Measurements from ENCODE around the gene HNRNPUL2. TPM values are rescaled to one million over a fixed set of nuclear protein-coding genes. Genes with fewer than 3 reads are reported as not detected.
"Not testable (repeated sequence)": the region's sequence is repeated elsewhere in the genome, so short reads cannot be mapped to it uniquely, and the experiment has no call there.

HNRNPUL2 gene
- total RNA-seq: 35.8 TPM
- long read RNA-seq, full-length matches to known transcripts: 2 of 4 reads
- long read RNA-seq, partial matches to known transcripts: 1 of 4 reads
- long read RNA-seq, other reads (novel, unspliced or antisense): 1 of 4 reads

DNA sequence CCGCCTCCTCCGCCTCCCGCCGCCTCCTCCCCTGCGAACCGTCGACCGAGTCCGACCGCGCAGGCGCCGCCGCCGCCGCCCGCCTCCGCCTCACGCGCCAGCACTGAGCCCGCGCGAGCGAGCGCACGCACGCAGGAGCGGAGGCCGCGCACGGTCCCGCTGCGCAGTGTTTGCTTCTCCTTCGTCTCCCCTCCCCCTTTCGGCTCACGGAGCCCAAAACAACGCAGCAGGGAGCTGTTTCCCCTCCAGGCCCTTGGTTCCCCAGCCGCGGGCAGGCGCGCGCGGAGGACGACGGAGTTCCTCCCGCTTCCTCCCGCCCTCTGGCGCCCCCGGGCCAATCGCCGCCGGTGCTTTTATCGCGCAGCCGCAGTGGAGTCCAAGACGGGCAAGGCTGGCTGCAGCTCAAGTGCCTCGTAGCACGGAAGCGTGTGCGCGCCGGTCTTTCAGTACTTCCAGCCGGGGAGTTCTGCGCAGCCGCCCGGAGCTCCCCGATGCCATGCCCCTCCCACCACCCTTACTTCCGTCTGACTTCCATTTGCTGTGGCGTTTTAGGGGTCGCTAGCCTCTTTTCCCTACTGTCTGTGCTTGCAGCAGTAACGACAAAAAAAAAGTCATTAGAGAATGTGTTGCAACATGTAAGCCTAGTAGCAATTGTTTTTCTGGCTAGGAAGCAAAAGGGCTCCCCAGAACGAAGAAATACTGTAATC lies at the start of gene HNRNPUL2:
Gene HNRNPUL2, minus strand, starts transcription at position 293 of the 707 bp plus-strand sequence. CDS start 301 bp downstream, outside the sequence.
- DNase-seq: peak; percentile 99
- intact Hi-C loops (cut with micrococcal nuclease): no loop called here
- ATAC-seq: peak; percentile 93

DNA sequence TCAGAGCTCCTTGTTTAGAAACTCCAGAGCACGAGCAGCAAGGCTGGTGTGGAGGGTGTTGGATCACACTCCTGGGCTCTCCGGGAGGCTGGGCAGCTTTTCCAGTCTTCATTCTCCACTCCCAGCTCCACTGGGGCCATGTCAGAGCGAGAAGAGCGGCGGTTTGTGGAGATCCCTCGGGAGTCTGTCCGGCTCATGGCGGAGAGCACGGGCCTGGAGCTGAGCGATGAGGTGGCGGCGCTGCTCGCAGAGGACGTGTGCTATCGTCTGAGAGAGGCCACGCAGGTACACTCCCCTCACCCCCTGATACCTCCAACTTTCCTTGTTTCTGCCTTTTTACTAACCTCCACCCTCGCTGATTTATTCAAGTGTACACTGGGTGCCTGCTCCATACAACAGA lies 48.4 kb upstream of the HNRNPUL2 start:
- intact Hi-C loops (cut with micrococcal nuclease): no loop called here
- ATAC-seq (no peak), DNase-seq (no peak)

DNA sequence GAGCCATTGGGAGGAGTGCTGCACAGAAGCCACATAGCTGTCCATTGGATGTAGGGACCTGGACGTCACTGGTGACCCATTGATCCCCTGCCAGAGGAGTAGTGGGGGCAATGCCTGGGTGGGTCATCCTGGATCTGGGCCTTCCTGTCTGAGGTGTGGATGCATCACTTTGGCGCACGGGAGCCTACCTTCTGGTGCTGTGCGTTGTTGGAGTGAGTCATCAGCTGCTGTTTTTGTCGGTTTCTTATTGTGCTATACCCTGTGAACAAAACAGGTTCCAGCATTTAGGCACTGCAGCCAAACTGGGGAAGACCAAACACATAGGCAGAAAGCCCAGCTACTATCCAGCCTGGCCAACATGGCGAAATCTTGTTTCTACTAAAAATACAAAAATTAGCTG lies 47.1 kb upstream of the HNRNPUL2 start:
- intact Hi-C loops (cut with micrococcal nuclease): no loop called here
- DNase-seq (no peak), ATAC-seq (no peak)

DNA sequence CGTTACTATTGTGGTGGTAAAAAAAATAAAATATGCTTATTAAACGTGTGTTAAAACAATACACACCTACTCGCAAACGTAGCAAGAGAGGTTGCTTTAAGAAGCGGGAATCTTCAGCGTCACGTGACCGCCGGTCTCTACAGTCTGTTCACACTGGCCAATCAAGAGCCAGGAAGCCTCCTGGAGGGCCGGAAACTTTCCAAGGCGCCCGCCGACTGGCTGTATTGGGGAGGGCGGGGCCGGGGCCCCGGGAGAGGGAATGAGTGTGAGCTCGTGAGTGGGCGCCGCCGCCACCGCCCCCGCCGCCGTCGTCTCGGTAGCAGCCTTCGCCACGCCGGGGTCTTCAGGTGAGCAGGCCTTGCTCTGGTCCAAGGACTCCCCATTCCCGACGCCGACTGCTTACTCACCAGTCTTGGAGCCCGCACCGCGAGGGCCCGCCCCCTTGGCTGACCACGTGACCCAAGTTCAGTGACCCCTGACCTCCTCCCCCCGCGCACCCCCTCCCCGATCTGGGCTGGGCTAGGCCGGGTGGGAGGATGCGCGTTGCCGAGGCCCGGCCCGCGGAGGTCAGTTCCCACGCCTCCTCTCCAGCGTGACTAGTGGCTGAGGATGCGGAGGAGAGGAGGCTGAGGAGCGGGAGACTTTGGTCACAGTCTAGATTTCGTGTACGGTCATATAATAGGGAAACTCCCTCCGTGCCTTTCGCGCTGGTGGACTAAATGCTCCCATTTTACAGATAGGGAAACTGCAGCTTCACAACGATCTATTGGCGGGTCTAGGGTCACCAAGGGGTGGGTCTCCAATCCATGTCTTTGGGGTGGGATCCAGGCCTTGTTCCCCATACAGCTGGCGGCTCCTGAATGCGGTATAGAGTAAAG lies 44.1 kb upstream of the HNRNPUL2 start, which contains the start of gene TAF6L:
Gene TAF6L, plus strand, starts transcription at position 253 of the 878 bp plus-strand sequence. CDS start 4,388 bp downstream, outside the sequence.
- peak; percentile 98 for ATAC-seq
- peak; percentile 99 for DNase-seq
- intact Hi-C loops (cut with micrococcal nuclease): no loop called here

DNA sequence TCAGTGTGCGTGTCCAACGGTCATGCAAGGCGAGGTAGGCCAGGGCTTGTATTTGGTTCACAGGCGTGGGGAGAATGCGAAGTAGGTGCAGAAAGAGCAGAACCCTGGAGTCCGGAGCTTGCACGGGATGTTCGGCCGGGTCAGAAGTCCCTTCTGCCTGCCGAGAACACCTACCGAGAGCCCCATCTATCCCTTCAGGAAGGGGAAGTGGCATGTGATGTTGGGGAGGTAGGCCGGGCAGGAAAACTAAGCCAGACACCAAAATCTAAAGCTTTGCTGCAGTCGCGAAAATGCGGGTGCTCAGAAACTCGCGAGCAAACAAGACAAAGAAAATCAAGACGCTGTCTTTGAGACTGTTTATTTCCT lies 43.5 kb upstream of the HNRNPUL2 start:
- intact Hi-C loops (cut with micrococcal nuclease): no loop called here
- ATAC-seq (peak; percentile 21), DNase-seq (no peak)

DNA sequence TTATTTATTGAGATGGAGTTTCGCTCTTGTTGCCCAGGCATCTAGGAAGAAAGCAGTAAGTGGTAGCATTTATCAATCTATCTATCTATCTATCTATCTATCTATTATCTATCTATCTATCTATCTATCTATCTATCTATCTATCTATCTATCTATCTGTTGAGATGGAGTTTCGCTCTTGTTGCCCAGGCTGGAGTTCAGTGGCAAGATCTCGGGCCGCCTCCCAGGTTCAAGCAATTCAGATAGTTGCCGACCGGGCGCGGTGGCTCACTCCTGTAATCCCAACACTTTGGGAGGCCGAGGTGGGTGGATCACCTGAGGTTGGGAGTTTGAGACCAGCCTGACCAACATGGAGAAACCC lies 33.6 kb upstream of the HNRNPUL2 start:
- DNase-seq; ATAC-seq; intact Hi-C loops (cut with micrococcal nuclease): not testable (repeated sequence)

DNA sequence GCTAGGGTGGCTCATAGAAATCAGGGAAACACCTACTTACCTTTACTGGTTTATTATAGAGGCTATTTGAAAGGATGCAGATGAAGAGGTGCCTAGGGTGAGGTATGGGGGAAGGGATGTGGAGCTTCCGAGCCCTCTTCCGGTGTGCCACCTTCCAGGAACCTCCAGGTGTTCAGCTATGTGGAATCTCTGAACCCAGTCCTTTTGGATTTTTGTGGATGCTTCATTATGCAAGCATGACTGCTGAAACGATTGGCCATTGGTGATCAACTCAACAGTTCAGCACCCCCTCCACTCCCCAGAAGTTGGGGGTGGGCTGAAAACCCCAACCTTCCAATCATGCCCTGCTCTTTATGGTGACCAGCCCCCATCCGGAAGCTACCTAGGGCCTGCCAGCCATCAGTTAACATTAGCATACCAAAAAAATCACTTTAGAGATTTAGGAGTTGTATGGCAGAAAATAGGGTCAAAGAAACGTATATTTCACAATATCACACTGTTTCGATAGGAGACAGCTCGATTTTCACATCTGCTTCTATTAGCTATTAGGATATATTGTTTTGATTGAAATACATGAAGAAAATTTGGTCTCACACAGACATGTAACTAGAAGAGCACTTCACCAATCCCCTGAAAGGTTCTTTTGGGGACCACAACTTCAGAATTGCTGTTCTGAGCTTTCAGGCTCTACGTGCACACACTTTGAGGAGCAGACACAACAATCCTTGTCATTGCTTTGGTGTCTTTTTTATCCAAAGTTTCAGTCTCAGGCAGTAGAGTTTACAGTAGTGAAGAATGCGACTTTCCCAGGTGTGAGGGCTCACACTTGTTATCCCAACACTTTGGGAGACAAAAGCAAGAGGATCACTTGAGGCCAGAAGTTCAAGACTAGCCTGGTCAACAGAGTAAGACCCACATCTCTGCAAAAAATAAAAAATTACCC lies 30.9 kb upstream of the HNRNPUL2 start:
- no peak for ATAC-seq
- intact Hi-C loops (cut with micrococcal nuclease): no loop called here
- DNase-seq: no peak

DNA sequence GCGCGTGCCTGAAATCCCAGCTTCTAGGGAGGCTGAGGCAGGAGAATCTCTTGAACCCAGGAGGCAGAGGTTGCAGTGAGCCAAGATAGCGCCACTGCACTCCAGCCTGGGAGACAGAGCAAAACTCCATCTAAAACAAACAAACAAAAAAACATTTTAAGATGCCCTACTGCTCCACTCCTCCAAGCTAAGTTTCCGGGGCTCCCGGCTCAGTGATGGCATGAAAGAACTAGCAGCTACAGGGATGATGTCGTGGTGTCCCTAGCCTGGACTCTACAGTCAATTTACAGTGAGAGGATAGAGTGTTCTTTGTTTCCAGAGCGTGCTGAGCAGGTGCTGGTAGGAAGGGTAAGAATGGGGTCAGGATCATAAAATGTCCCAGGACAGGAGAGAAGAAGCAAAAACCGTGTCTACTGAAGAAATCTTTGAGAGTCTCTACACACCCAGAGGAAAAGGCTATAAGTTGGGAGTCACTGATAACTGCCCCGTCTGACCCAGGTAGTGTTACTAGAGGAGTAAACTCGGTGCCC lies 27.9 kb upstream of the HNRNPUL2 start:
- DNase-seq: no peak
- intact Hi-C loops (cut with micrococcal nuclease): no loop called here
- no peak for ATAC-seq

DNA sequence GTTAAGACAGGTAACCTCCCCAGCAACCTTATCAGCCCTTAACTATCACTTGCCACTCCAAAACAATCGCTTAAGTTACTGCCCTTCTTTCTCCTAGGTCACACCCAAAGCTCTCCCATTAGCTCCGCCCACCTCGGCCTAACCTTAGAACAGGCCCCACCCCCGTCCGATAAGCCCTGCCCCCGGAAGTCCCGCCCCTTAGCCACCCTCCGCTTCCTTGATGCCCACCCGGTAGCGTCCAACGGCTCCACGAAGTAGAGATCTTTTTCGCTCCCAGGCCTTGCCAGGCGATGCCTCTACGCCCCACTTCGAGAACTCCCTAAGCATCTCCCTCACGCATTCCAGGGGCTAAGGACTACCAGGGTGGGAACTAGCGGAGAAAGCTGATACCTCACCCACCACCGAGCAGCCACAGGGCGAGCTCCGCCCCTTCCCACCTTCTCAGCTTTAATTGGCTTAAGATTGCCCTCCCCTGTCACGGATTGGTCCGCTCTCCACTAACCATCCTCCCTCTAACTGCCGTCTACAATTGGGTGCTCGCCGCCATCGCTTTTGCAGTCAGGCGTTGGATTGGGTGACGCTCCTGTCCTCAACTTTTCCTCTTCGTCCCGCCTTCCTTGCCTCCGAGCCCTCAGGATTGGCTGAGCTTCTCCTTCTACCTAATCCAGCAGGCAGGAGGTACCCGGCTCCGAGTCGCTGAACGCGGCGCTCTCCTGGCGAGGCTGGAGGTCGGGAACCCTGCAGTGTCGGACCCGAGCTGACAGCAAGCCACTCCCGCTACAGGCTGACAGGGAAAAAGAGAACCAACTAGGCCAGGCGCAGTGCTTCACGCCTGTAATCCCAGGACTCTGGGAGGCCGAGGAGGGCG lies 26.7 kb upstream of the HNRNPUL2 start, which contains the start of gene ZBTB3:
Gene ZBTB3, minus strand, starts transcription at position 425 of the 868 bp plus-strand sequence. CDS start 496 bp downstream, outside the sequence.
- ATAC-seq (peak; percentile 97), DNase-seq (peak; percentile 95)
- intact Hi-C loops (cut with micrococcal nuclease): no loop called here

DNA sequence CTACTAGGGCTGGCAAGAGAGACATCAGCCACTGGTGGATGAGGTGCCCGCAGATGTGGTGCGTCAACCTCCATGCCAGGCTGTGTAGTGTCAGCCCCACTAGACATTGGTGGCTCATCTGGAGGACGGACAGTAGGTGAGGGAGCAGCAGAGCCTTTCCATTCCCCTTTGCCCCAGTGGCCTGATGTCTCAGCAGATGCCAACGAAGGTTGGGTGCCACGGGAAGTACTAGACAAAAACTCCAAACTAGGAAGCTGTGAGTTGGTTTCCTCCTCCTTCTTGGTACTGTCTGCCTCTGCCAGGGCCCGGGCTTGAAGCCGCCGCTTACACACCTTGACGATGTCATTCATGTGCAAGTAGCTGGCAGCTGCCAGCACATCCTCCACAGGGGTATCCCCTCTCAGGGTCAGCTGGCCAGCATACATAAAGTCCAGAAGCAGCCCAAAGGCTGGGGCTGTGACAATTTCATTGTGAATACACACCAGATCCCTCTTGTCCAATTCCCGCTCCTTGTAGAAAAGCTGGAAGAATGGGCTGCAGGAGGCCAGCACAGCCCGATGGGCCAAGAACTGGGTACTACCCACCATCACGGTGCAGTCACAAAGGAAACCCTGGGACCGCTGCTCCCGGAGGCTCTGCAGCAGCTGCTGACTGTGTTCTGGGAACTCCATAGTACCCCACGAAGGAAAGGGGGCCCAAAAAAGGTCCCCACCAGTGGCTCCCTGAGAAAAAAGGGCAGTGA lies 25.9 kb upstream of the HNRNPUL2 start:
- no peak for DNase-seq
- intact Hi-C loops (cut with micrococcal nuclease): no loop called here

DNA sequence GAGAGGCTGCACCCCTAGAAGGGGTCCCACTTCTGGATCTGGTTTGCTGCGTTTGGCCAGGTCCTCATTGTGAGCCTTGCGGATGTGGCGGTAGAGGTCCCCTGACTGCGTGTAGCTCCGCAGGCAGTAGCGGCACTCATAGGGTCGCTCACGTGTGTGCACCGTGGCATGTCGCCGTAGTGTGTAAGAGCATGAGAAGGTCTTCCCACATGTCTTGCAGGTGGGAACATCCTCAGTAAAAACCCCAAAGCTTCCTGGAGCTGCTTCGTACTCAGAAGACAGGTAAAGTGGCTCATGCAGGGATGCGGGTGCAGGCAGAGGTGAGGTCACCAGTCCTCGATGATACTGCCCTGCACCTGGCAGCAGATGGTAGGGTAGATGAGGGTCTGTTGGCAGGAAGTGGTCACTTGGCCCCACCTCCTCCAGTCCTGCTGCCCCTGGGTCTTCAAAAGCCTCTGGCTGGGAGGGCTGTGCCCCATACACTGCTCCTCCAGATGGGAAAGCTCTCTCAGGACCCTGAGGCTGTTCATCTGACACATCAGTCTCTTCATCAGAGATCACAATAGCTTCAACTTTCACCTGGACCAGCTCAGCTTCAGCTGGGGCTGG lies 25.0 kb upstream of the HNRNPUL2 start:
- intact Hi-C loops (cut with micrococcal nuclease): no loop called here

More for the DNA sequence above, 25.9 kb upstream of the HNRNPUL2 start:
- ATAC-seq: peak; percentile 1

DNA sequence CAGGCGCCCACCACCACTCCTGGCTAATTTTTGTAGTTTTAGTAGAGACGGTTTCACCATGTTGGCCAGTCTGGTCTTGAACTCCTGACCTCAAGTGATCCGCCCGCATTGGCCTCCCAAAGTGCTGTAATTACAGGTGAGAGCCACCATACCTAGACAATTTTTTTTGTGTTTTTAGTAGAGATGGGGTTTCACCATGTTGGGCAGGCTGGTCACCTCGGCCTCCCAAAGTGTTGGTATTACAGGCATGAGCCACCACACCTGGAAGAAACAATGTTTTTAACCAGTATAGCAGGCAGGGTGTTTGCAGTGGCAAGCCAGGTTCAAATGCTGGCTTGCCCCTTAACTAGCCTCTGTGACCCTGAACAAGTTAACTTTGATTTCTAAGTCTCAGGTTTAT lies 22.7 kb upstream of the HNRNPUL2 start:
- DNase-seq; ATAC-seq; intact Hi-C loops (cut with micrococcal nuclease): not testable (repeated sequence)

More for the DNA sequence above, 25.0 kb upstream of the HNRNPUL2 start:
- no peak for ATAC-seq
- DNase-seq: no peak

DNA sequence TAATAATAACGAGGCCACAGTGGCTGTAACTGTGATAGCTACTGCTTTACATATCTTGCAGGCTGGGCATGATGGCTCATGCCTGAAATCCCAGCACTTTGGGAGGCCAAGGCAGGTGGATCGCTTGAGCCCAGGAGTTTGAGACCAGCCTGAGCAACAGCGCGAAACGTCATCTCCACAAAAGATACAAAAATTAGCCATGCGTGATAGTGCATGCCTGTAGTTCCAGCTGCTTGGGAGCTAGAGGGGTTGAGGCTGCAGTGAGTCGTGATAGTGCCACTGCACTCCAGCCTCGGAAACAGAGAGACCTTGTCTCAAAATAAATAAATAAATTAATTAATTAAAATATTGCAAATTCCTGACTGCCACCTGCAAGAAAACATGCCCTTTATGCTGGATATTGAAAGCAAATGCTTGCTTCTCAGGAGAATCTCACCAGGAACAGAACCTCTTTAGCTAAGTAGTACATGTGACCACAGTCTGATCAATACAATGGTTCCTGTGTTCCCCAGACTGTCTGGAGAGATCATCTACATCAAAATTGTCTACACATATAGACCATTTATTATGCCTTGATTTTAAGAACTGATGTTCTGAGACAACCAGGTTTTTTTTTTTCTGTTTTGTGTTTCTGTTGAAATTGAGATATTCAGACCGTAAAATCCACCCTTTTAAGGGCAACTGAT lies 20.4 kb upstream of the HNRNPUL2 start:
- ATAC-seq (no peak), DNase-seq (no peak)

DNA sequence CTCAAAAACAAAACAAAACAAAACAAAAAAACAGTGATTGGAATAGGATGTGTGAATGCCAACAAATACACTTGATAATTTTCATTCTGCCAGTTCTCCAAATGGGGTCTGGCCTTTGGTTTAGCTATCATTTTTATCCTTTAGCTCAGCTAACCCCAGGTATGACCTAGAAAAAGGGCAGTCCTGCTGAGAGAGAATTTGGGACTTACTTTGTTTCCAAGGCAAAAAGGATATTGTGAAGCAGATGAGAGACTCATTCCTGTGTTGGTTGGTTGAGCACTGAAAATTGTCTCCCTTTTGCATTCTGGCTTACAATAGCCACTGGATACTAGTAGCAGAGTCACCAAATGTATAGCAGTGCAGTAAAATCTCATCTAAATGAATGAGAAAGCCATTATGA lies 9.9 kb upstream of the HNRNPUL2 start:
- intact Hi-C loops (cut with micrococcal nuclease): no loop called here
- ATAC-seq: no peak
- DNase-seq: no peak

More for the DNA sequence above, 20.4 kb upstream of the HNRNPUL2 start:
- intact Hi-C loops (cut with micrococcal nuclease): no loop called here

DNA sequence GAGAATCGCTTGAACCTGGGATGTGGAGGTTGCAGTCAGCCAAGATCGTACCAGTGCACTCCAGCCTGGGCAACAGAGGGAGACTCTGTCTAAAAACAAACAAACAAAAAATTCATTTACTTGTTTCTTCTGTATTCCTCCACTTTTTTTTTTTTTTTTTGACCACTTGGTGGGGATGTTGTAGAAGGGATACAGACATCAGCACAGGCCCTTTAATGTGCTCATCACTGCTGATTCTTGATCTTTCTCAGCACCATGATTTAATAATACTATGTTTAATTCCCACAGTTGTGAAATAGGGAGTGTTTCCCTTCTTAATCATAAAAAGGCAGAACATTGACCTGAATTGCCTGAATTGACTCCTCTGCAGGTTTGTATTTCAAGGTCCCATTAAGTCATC lies 5.6 kb upstream of the HNRNPUL2 start:
- ATAC-seq (no peak), DNase-seq (no peak)
- intact Hi-C loops (cut with micrococcal nuclease): no loop called here

DNA sequence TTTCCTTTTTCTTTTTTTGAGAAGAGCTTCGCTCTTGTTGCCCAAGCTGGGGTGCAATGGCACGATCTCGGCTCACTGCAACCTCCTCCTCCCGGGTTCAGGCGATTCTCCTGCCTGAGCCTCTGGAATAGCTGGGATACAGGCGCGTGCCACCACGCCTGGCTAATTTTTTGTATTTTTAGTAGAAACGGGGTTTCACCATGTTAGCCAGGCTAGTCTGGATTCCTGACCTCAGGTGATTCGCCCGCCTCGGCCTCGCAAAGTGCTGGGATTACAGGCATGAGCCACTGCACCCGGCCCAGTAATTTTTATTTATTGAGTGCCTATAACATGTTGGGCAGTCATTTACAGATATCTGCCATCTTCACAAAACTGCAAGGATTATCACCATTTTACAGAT lies 2.8 kb upstream of the HNRNPUL2 start:
- not testable (repeated sequence) for DNase-seq, ATAC-seq

More for the DNA sequence above, 2.8 kb upstream of the HNRNPUL2 start:
- intact Hi-C loops (cut with micrococcal nuclease): not testable (repeated sequence)
